ENCODE data around the gene NEDD9. TPM values are rescaled to one million over a fixed set of nuclear protein-coding genes. Genes with fewer than 3 reads are reported as not detected.

The NEDD9 gene
- total and polyA plus RNA-seq, 2 of the 13 experiments (the other 11 are each of a cell fraction or from before 2014, with no cell fraction given): 27.1 to 389 TPM

- TF ChIP-seq FUBP1 (CRISPR knock-in tag; IDR thresholded peaks at IDR 0.05; ENCODE audit: borderline replicate concordance) (no peak), ZNF430 (CRISPR knock-in tag; IDR thresholded peaks at IDR 0.05) (no peak), ZNF354B (CRISPR knock-in tag; IDR thresholded peaks at IDR 0.05) (no peak), DMTF1 (CRISPR knock-in tag; IDR thresholded peaks at IDR 0.05) (no peak), BORCS8-MEF2B (CRISPR knock-in tag; IDR thresholded peaks at IDR 0.05) (no peak), ZNF766 (CRISPR knock-in tag; IDR thresholded peaks at IDR 0.05; ENCODE audit: borderline replicate concordance) (no peak), ZNF710 (CRISPR knock-in tag; IDR thresholded peaks at IDR 0.05; ENCODE audit: borderline replicate concordance) (no peak), POLR2AphosphoS5 (IDR thresholded peaks at IDR 0.05; ENCODE audit: low read depth, low read length) (no peak), ZNF333 (CRISPR knock-in tag; IDR thresholded peaks at IDR 0.05; ENCODE audit: borderline replicate concordance) (no peak), RNF219 (CRISPR knock-in tag; IDR thresholded peaks at IDR 0.05) (no peak), NRL (CRISPR knock-in tag; IDR thresholded peaks at IDR 0.05; ENCODE audit: borderline replicate concordance) (no peak), FOXJ3 (CRISPR knock-in tag; IDR thresholded peaks at IDR 0.05; ENCODE audit: borderline replicate concordance) (peak; percentile 67; the same call in 1 of the 2 replicates), ZBTB7B (CRISPR knock-in tag; IDR thresholded peaks at IDR 0.05) (peak; percentile 40; the same call in 1 of the 2 replicates), BCL6 (CRISPR knock-in tag; IDR thresholded peaks at IDR 0.05) (peak; percentile 74), SSRP1 (CRISPR knock-in tag; IDR thresholded peaks at IDR 0.05) (no peak), SCMH1 (CRISPR knock-in tag; IDR thresholded peaks at IDR 0.05; ENCODE audit: borderline replicate concordance) (no peak), GFI1 (CRISPR knock-in tag; IDR thresholded peaks at IDR 0.05; ENCODE audit: borderline replicate concordance) (peak; percentile 68; the same call in 1 of the 2 replicates)
- TF ChIP-seq, protein P1, sequence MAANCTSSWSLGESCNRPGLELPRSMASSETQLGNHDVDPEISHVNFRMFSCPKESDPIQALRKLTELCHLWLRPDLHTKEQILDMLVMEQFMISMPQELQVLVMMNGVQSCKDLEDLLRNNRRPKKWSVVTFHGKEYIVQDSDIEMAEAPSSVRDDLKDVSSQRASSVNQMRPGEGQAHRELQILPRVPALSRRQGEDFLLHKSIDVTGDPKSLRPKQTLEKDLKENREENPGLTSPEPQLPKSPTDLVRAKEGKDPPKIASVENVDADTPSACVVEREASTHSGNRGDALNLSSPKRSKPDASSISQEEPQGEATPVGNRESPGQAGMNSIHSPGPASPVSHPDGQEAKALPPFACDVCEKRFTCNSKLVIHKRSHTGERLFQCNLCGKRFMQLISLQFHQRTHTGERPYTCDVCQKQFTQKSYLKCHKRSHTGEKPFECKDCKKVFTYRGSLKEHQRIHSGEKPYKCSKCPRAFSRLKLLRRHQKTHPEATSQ (CRISPR knock-in tag; IDR thresholded peaks at IDR 0.05; ENCODE audit: borderline replicate concordance): no peak
- TF ChIP-seq, protein P2, sequence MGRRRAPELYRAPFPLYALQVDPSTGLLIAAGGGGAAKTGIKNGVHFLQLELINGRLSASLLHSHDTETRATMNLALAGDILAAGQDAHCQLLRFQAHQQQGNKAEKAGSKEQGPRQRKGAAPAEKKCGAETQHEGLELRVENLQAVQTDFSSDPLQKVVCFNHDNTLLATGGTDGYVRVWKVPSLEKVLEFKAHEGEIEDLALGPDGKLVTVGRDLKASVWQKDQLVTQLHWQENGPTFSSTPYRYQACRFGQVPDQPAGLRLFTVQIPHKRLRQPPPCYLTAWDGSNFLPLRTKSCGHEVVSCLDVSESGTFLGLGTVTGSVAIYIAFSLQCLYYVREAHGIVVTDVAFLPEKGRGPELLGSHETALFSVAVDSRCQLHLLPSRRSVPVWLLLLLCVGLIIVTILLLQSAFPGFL (CRISPR knock-in tag; IDR thresholded peaks at IDR 0.05): no peak
Observed at GRCh38 chr6:11275598-11275997, 43.1 kb upstream of the NEDD9 start (continued).

All from HepG2 (cell line).